Sciatic nerve (tissue), 2 donors: Measurements from ENCODE around the gene SSC5D. TPM values are rescaled to one million over a fixed set of nuclear protein-coding genes. Genes with fewer than 3 reads are reported as not detected.
A peak's percentile ranks its signal among the peaks of the same experiment; 100 is the strongest.

Experiments used
- ATAC-seq: fragments of 200-7000 bp; cut with Tn5 transposase; one replicate; pipeline ENCODE4 v1.9.1; 2020; ENCODE audit warnings: mild to moderate bottlenecking, moderate library complexity
- DNase-seq: peaks from one replicate; pipeline ENCODE4 v3.0.0-alpha.2; 2020; ENCODE audit warnings: low spot score
- intact Hi-C: fragments of 100-400 bp; cut with DNase I; formaldehyde crosslinking; loops from one replicate; pipeline ENCODE4 v1.14.2; 2022
- total RNA-seq: library from RNA; stranded (reverse); fragmentation: NEBNext Ultra II Directional; extraction: Animal tissue kit (Norgen Biotek cat#: 25700); gene quantifications from one replicate; pipeline ENCODE4 v1.2.1, GENCODE V29; 2021
- donor health status: DM: no; HTN: no; CAD: no.
- donor health status: DM: no; HTN: no; CAD: no.

Gene SSC5D
- total RNA-seq, 1 donor from 2014 or later = 13.5 TPM

- ATAC-seq (peak; percentile 93), DNase-seq (peak; percentile 86)
- intact Hi-C loops = no loop called here
Observed at GRCh38 chr19:55467236-55468053, 20.8 kb upstream of the SSC5D start.

GRCh38 chr19:55468054-55468393 lies 20.2 kb upstream of the SSC5D start:
- no peak for ATAC-seq
- intact Hi-C loops = no loop called here
- no peak for DNase-seq

- intact Hi-C loops = no loop called here
- DNase-seq (no peak), ATAC-seq (no peak)
Observed at GRCh38 chr19:55471266-55471665, 17.0 kb upstream of the SSC5D start.

- DNase-seq (no peak), ATAC-seq (no peak)
- intact Hi-C loops = no loop called here
Observed at GRCh38 chr19:55472463-55472862, 15.8 kb upstream of the SSC5D start.

- intact Hi-C loops = no loop called here
- ATAC-seq (no peak), DNase-seq (no peak)
Observed at GRCh38 chr19:55473225-55474012, 14.8 kb upstream of the SSC5D start.

GRCh38 chr19:55474269-55475265 lies 13.7 kb upstream of the SSC5D start:
- DNase-seq (no peak), ATAC-seq (no peak)
- intact Hi-C loops = no loop called here

- ATAC-seq = peak; percentile 97
- intact Hi-C loops = no loop called here
Observed at GRCh38 chr19:55476100-55476775, 12.0 kb upstream of the SSC5D start, which contains the start of gene ZNF628. ZNF628 (plus strand) TSS chr19:55476617; CDS start chr19:55479911, 3,294 bp downstream.

GRCh38 chr19:55477905-55478304 lies 10.3 kb upstream of the SSC5D start:
- intact Hi-C loops = no loop called here
- ATAC-seq (no peak), DNase-seq (no peak)

More at GRCh38 chr19:55476100-55476775, 12.0 kb upstream of the SSC5D start, which contains the start of gene ZNF628:
- DNase-seq = peak; percentile 99

- DNase-seq (no peak), ATAC-seq (no peak)
- intact Hi-C loops = no loop called here
Observed at GRCh38 chr19:55478364-55478763, 9.9 kb upstream of the SSC5D start.

- intact Hi-C loops = no loop called here
- DNase-seq (no peak), ATAC-seq (no peak)
Observed at GRCh38 chr19:55479045-55479444, 9.2 kb upstream of the SSC5D start.

GRCh38 chr19:55479451-55480230 lies 8.6 kb upstream of the SSC5D start:
- DNase-seq (no peak), ATAC-seq (no peak)
- intact Hi-C loops = no loop called here

- intact Hi-C loops = no loop called here
- ATAC-seq (no peak), DNase-seq (no peak)
Observed at GRCh38 chr19:55481148-55481793, 7.0 kb upstream of the SSC5D start.

GRCh38 chr19:55481794-55482155 lies 6.5 kb upstream of the SSC5D start:
- ATAC-seq = no peak
- intact Hi-C loops = no loop called here
- no peak for DNase-seq

- intact Hi-C loops = no loop called here
- no peak for ATAC-seq
- DNase-seq = no peak
Observed at GRCh38 chr19:55482156-55482961, 5.9 kb upstream of the SSC5D start.

- DNase-seq = no peak
- intact Hi-C loops = no loop called here
Observed at GRCh38 chr19:55482967-55483705, 5.1 kb upstream of the SSC5D start.

More at GRCh38 chr19:55482967-55483705, 5.1 kb upstream of the SSC5D start:
- ATAC-seq = no peak
